ENCODE measurements around the gene TBPL1.

DNA sequence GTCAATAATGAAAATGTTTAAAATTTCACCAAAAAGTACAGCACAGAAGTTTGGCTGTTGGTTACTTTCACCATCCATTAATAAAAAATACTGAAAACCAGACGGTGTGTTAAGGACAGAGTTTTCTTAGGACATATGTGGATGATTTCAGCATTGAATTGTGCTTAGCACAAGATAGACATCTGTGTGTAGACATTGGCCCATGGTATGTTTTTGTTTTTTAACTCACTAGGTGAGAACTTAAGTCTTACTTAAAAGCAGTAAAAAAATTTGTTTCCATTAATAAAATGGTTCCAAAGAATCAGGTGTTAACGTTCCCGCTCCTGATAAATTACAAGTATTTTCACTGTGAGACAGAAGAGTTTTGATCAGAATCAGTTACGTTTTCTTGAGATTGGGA, 4.2 kb downstream of the TBPL1 start:
- TF ChIP-seq, protein P1, sequence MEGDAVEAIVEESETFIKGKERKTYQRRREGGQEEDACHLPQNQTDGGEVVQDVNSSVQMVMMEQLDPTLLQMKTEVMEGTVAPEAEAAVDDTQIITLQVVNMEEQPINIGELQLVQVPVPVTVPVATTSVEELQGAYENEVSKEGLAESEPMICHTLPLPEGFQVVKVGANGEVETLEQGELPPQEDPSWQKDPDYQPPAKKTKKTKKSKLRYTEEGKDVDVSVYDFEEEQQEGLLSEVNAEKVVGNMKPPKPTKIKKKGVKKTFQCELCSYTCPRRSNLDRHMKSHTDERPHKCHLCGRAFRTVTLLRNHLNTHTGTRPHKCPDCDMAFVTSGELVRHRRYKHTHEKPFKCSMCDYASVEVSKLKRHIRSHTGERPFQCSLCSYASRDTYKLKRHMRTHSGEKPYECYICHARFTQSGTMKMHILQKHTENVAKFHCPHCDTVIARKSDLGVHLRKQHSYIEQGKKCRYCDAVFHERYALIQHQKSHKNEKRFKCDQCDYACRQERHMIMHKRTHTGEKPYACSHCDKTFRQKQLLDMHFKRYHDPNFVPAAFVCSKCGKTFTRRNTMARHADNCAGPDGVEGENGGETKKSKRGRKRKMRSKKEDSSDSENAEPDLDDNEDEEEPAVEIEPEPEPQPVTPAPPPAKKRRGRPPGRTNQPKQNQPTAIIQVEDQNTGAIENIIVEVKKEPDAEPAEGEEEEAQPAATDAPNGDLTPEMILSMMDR (IDR thresholded peaks at IDR 0.05): no peak
- TF ChIP-seq ZFX (IDR thresholded peaks at IDR 0.05; ENCODE audit: borderline replicate concordance): no peak
